Measurements from ENCODE around the gene E2F1. TPM values are rescaled to one million over a fixed set of nuclear protein-coding genes. Genes with fewer than 3 reads are reported as not detected.

E2F1 gene
- total RNA-seq, 2 experiments from 2014 or later = 128 to 148 TPM

GRCh38 chr20:33672426-33673113 is 13.6 kb downstream of the E2F1 start:
- H3K9me3 ChIP-seq (ENCODE audit: low read length) = no peaks in the 10 kb centered on the region
- peak overlapping the region; percentile 94 for H3K4me2 ChIP-seq (ENCODE audit: low read length)
- TF ChIP-seq, protein P1, sequence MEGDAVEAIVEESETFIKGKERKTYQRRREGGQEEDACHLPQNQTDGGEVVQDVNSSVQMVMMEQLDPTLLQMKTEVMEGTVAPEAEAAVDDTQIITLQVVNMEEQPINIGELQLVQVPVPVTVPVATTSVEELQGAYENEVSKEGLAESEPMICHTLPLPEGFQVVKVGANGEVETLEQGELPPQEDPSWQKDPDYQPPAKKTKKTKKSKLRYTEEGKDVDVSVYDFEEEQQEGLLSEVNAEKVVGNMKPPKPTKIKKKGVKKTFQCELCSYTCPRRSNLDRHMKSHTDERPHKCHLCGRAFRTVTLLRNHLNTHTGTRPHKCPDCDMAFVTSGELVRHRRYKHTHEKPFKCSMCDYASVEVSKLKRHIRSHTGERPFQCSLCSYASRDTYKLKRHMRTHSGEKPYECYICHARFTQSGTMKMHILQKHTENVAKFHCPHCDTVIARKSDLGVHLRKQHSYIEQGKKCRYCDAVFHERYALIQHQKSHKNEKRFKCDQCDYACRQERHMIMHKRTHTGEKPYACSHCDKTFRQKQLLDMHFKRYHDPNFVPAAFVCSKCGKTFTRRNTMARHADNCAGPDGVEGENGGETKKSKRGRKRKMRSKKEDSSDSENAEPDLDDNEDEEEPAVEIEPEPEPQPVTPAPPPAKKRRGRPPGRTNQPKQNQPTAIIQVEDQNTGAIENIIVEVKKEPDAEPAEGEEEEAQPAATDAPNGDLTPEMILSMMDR (conservative IDR thresholded peaks at IDR 0.05; ENCODE audit: low read length) = no peak
- no peak for TF ChIP-seq EZH2phosphoT487 (IDR thresholded peaks at IDR 0.05; ENCODE audit: borderline replicate concordance, low read depth, low read length)
- POLR2A ChIA-PET = interaction anchor here (0.5 to 1.0 kb wide), 2 partner anchors 13 to 259 kb away, joined by 3 to 6 read pairs; no protein-coding TSS in a partner anchor
- H4K20me1 ChIP-seq (ENCODE audit: insufficient read depth, low read length) = 0 out of 2 replicates have a peak, but pooled peaks cover 5% of the 10 kb centered on the region
- peaks cover 18% of the 10 kb centered on the region; the same call in 1 of the 2 replicates for H3K79me2 ChIP-seq (ENCODE audit: insufficient read depth, low read depth, low read length)
- peak overlapping the region; percentile 68 for H3K27ac ChIP-seq (ENCODE audit: low read depth, low read length, poor library complexity, severe bottlenecking)
- DNase-seq (ENCODE audit: low spot score) = no peak
- H3K9me2 ChIP-seq (ENCODE audit: insufficient read depth, low read length) = no peaks in the 10 kb centered on the region
- intact Hi-C loops (cut with micrococcal nuclease; ENCODE audit: unreplicated experiment) = no loop called here
- BruUV-seq (replicated peaks) = no TSS peak
- H3K36me3 ChIP-seq (ENCODE audit: insufficient read depth, low read length) = peaks cover 62% of the 10 kb centered on the region
- no peak overlapping the region for H2AFZ ChIP-seq (ENCODE audit: low read length)
- H3K4me3 ChIP-seq (ENCODE audit: low read depth, low read length, poor library complexity, severe bottlenecking) = peak overlapping the region; percentile 84
- CTCF ChIA-PET (ENCODE audit: unreplicated experiment) = no interaction called here
- peaks cover 66% of the 10 kb centered on the region for H3K4me1 ChIP-seq (ENCODE audit: insufficient read depth, low read length, poor library complexity, severe bottlenecking)

- ChIA-PET CTCF (ENCODE audit: unreplicated experiment) (no interaction called here), POLR2A (interaction anchor here (1.4 kb wide), 1 partner anchor 13 kb away, joined by 5 read pairs; no protein-coding TSS in a partner anchor)
- peaks cover 69% of the 10 kb centered on the region for H3K4me1 ChIP-seq (ENCODE audit: insufficient read depth, low read length, poor library complexity, severe bottlenecking)
- H2AFZ ChIP-seq (ENCODE audit: low read length) = no peak overlapping the region
- peaks cover 18% of the 10 kb centered on the region; the same call in 1 of the 2 replicates for H3K79me2 ChIP-seq (ENCODE audit: insufficient read depth, low read depth, low read length)
- no peaks in the 10 kb centered on the region for H3K9me2 ChIP-seq (ENCODE audit: insufficient read depth, low read length)
- H4K20me1 ChIP-seq (ENCODE audit: insufficient read depth, low read length) = 0 out of 2 replicates have a peak, but pooled peaks cover 5% of the 10 kb centered on the region
- no peak for TF ChIP-seq EZH2phosphoT487 (IDR thresholded peaks at IDR 0.05; ENCODE audit: borderline replicate concordance, low read depth, low read length)
- TF ChIP-seq, protein P1 (conservative IDR thresholded peaks at IDR 0.05; ENCODE audit: low read length) = no peak
- H3K4me2 ChIP-seq (ENCODE audit: low read length) = peak overlapping the region; percentile 94; the same call in 1 of the 2 replicates
- intact Hi-C loops (cut with micrococcal nuclease; ENCODE audit: unreplicated experiment) = no loop called here
- no peak overlapping the region for H3K27ac ChIP-seq (ENCODE audit: low read depth, low read length, poor library complexity, severe bottlenecking)
- no peak for DNase-seq (ENCODE audit: low spot score)
- no TSS peak for BruUV-seq (replicated peaks)
- no peaks in the 10 kb centered on the region for H3K9me3 ChIP-seq (ENCODE audit: low read length)
- no peak overlapping the region for H3K4me3 ChIP-seq (ENCODE audit: low read depth, low read length, poor library complexity, severe bottlenecking)
- H3K36me3 ChIP-seq (ENCODE audit: insufficient read depth, low read length) = peaks cover 53% of the 10 kb centered on the region
These were observed 14.5 kb downstream of the E2F1 start for GRCh38 chr20:33671573-33672288.

Measured in OCI-LY7 (cell line).